DMS53 treated with DMSO at 0.1 percent for 48 hours (cell line): ENCODE results near the gene ALAS1.

Experiments
- DNase-seq: peaks from one replicate; lab custom pipeline; 2025; ENCODE audit not compliant: unreplicated experiment; lab: John Stamatoyannopoulos, UW

The ALAS1 gene

GRCh38 chr3:52233968-52234367 lies 36.0 kb downstream of the ALAS1 start:
- no peak for DNase-seq

DNA sequence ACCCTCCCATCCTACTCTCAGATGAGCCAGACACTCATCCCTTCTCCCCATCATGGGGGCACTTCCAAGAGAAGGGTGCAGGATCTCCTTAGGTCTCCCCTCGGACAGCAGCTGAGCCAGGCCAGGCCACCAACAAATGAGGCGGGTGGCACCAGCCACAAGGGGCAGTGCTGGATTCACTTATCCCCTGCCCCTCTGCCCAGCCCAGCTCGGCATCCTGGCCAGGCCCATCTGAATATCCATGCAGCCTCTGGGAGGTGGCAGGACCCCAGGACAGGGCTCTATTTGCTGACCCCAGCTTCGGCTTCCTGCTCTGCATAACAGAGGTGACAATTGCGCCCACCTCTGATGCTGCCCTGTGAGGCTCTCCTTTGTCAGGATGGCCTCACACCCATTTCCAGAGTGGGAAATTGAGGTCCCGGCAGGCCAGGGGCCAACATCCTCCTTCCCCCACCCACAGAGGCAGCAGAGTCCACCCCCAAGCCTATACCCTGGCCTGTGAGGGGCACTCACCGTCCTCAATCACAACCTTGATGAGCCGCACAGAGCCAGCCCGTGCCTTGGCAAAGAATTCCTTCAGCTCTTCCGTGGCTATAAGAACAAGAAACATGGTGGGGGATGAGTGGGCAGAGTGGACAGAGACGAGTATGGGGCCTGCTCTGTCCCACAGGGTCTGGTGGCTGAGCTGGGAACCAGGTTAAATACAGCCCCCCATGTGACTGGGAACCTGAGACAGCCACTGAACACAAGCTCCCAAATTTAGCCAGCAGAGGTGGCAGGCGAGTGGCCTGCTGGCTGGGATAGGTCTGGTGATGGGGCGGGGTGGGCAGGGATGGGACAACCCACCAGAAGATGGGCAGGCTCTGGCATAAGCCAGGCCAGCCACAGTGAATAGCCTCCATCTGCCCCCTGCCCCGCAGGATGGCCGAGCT lies 36.8 kb downstream of the ALAS1 start:
- no peak for DNase-seq

- no peak for DNase-seq
Measured at GRCh38 chr3:52236424-52236886, 38.5 kb downstream of the ALAS1 start.

DNA sequence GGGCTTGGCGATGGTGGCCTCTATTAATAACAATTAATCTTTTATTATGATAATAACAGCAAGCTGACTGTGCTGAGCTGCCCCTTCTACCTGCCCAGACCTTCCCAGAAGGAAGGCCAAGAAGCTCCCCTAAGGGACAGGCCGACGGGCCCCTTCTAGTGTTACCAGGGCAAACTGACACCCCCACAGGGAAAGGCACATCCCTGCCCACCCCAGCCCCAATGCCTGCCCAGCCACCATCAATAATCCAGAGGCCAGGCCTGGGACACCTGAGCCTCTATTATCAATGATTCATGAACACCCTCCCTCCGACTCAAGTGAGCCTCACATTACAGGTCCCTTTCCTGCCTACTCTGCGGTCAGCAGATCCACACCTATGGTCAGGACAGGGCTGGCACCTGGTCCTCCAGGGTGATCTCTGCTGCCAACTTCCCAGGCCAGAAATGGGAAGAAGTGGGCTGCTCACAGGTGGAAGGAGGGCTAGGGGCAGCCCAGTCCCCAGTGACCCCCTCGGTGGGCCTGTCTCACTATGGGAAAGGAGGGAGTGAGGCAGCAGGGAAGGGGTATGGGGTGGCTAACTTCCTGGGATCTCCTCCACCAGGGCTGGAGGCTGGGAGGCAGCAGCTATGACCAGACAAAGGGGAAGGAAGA lies 39.2 kb downstream of the ALAS1 start:
- no peak for DNase-seq

GRCh38 chr3:52237657-52238172 lies 39.8 kb downstream of the ALAS1 start:
- no peak for DNase-seq

- no peak for DNase-seq
Measured at GRCh38 chr3:52238193-52238760, 40.3 kb downstream of the ALAS1 start.

DNA sequence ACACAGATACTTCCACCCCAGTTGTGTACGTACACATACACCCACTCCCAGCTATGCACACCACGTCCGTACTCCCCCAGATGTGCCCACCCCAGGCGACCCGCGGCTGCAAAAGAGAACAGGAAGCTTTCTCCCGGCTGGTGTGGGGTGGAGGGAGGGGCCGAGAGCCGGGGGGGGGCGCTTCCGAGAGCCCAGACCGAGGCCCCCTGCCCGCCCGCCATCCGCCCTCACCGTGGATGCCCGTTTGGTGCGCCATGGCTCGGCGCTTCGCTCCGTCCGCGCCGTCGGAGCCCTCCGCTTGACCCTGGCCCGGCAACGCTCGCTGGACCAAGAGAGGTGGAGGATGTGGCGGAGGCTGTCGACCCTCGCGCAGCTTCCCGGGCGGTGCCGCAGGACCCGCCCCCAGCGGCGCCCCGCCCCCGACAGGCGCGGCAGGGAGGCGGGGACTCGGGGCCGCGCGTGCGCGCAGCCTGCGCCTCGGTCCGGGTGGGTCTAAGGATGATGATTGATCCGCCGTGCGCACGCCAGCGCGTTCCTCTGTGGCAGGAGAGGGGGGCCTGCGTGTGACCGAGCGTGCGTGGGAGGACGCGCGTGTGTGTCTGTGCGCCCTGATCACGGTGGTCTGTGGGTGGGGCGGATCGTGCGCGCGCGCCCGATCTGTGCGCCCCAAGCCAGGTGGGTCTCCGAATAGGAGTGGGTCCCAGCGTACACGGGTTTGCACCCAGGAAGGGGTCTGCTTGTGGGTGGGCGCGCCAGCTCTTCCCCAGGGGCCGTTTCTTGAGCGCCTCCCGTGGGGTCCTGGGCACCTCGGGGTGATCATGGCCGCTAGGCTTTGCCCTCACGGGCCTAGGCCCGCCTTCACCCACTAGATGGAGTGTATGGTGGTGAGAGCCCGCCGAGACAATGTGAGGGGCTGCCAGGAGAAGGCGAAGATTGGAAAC lies 41.1 kb downstream of the ALAS1 start, which contains the start of gene TWF2:
TSS of gene TWF2 (minus strand) at position 398 of the 941 bp plus-strand sequence. CDS start at position 256, 142 bp downstream.
- DNase-seq: no peak

GRCh38 chr3:52240059-52240885 lies 42.3 kb downstream of the ALAS1 start:
- peak; percentile 33 for DNase-seq

DNA sequence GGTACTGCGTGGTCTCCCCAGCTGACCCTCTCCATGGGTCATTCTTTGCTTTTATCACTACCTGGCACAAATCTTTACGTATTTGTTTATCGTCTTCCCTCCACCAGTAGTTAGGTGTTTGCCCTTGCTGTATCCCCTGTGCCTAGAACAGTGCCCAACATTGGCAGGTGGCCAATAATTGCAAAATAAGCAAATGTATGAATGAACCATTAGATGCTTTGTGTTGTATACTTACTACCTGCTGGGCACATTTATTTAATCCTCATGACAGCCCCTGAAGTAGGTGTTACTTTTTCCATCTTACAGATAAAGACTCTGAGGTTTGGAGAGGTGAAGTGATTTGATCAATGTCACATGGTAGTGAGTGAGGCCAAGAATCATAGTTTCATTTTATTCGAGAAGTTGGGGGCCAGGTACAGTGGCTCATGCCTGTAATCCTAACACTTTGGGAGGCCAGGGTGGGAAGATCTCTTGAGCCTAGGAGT lies 43.0 kb downstream of the ALAS1 start:
- no peak for DNase-seq

DNA sequence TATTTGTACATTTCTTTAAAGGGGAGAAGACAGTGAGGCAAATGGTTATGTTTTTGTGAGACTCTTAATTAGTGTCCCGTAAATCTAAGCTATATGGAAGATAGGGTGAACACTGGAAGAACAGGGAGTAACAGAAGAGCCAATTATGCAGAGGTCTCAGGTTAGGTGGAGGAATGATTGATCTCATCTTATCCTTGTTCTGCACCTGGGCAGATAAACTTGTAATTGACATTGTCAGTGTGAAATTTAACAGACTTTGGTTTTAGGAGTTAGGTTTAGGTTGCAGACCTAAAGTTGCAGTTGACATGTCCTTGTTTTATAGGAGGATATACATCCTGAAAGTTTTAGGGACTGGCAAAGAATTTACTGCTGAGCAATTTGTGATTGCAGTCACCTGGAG lies 44.1 kb downstream of the ALAS1 start:
- DNase-seq: no peak

DNA sequence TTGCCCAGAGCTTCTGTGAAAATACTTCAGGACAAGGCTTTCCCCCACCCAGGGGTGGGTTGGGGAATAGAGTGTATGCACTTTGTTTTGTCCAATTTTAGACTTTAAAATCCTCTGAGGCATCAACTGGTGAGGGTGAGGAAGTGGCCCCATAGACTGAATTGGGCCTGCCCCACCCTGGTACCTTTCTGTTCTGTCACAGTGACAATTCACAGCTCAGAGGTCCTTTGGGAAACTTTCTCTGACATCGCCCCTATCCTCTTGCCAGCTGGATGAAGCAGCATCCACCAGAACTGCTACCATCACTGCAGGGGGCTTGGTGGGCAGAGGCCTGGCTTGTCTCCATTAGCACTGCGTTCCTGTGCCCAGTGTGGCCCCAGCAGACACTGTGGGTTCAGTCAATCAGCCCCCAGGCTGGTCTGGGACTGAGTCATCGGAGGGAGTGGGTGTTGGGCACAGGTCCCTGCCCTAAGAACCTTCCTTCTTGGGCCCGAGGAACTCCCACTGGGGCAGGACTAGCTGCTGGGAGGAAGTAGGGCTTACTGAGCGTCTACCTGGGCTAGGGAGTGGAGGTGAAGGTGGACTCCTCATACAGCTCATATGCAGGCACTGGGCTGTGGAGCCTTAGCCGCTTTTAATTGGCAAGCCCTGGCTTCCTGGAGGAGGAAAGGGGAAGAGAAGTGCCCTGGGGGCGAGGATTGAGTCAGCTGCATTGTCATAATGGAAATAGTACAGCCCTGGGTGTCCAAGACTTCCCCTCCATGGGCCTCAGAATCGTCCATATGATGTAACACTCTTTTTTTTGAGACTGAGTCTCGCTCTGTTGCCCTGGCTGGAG lies 46.0 kb downstream of the ALAS1 start:
- DNase-seq: no peak

- no peak for DNase-seq
Measured at GRCh38 chr3:52245322-52246263, 47.6 kb downstream of the ALAS1 start, which contains the start of gene PPM1M. Gene PPM1M, plus strand, starts transcription at chr3:52245759. Its CDS starts 66 bp downstream, at chr3:52245825.

- no peak for DNase-seq
Measured at GRCh38 chr3:52246264-52246620, 48.3 kb downstream of the ALAS1 start.

DNA sequence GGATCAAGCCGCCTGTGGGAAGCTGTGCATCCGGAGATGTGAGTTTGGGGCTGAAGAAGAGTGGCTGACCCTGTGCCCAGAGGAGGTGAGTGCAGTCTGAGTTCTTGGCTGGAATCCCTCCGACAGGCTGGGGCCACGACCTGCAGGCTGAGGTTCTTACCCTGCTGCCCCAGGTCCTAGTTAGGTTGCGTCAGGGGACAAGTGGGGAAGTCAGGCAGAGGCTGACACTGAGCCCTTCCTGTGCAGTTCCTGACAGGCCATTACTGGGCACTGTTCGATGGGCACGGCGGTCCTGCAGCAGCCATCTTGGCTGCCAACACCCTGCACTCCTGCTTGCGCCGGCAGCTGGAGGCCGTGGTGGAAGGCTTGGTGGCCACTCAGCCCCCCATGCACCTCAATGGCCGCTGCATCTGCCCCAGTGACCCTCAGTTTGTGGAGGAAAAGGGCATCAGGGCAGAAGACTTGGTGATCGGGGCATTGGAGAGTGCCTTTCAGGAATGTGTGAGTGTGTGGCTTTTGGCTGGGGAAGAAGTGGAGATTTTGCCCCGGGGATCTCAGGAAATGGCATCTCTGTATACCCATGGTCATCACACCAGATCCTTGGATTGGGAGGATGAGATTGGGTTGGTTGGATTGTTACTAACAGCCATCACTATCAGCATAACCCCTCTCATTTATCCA lies 48.9 kb downstream of the ALAS1 start:
- no peak for DNase-seq

DNA sequence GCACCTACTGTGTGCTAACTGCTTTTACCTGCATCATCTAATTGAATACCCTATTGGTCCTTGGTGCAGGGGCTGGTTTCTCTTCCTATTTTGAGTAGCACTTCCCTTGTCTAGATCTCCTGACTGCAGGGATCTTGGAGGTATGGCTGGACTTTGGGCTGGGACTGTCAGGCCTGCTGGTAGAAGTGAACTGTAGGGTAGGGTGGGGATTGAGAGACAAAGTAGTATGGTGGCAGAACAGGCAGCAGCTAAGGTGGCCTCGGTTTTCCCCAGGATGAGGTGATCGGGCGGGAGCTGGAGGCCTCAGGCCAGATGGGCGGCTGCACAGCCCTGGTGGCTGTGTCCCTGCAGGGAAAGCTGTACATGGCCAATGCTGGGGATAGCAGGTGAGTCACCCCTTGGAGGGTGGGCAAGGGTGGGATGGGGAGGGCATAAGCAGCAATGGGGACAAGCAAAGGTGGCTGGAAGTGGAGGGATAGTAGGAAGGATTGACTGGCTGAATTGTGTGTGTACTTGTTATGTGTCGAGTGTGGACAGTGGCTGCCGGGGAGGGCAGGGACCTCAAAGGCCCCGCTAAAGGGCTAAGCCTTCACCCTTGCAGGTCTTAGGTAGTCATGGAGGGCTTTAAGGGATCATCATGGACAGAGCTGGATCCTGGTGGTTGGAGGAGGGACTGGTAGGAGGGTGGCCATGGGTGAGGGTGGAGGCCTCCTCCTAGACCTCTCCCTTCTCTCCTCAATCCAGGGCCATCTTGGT lies 49.6 kb downstream of the ALAS1 start:
- no peak for DNase-seq

DNA sequence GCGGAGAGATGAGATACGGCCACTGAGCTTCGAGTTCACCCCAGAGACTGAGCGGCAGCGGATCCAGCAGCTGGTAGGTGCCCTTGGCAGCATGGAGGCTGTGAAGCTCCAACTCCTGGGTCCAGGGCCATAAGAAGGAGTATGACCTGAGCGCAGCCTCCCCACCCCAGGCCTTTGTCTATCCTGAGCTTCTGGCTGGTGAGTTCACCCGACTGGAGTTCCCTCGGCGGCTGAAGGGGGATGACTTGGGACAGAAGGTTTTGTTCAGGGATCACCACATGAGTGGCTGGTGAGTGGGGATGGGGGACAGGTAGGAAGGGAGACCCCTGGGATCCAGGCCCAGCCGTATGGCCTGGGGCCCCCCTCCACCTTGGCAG lies 50.2 kb downstream of the ALAS1 start:
- no peak for DNase-seq
